Effector memory CD4-positive, alpha-beta T cell (primary cell): ENCODE measurements around the gene MCAM.

Experiments used
- DNase-seq, 3 donors: peaks; one replicate each; pipeline ENCODE4 v3.0.0-alpha.2; 2020
- H3K27ac ChIP-seq: 2 replicates; pipeline ENCODE4 v1.7.0; 2013; ENCODE audit warnings: mild to moderate bottlenecking, low read length, moderate library complexity; ENCODE audit not compliant: insufficient read depth, poor library complexity, severe bottlenecking
- H3K27me3 ChIP-seq: replicated peaks from 2 replicates; pipeline ENCODE4 v1.7.0; 2013; ENCODE audit warnings: mild to moderate bottlenecking, low read length; ENCODE audit not compliant: insufficient read depth, control insufficient read depth, poor library complexity, severe bottlenecking
- H3K36me3 ChIP-seq: 2 replicates; pipeline ENCODE4 v1.7.0; 2013; ENCODE audit warnings: mild to moderate bottlenecking, low read length, moderate library complexity; ENCODE audit not compliant: control insufficient read depth, insufficient read depth
- H3K4me1 ChIP-seq: 2 replicates; pipeline ENCODE4 v1.7.0; 2013; ENCODE audit warnings: low read length, mild to moderate bottlenecking; ENCODE audit not compliant: control insufficient read depth, insufficient read depth, poor library complexity, severe bottlenecking
- H3K4me3 ChIP-seq: 2 replicates; pipeline ENCODE4 v1.7.0; 2013; ENCODE audit warnings: low read length, low read depth, mild to moderate bottlenecking; ENCODE audit not compliant: insufficient read depth, poor library complexity, severe bottlenecking
- H3K9me3 ChIP-seq: 2 replicates; pipeline ENCODE4 v1.7.0; 2013; ENCODE audit warnings: mild to moderate bottlenecking, low read length, moderate library complexity; ENCODE audit not compliant: control insufficient read depth

The MCAM gene

GRCh38 chr11:119344291-119345010 is 27.5 kb upstream of the MCAM start:
- Histone ChIP-seq H3K9me3 (no peaks in the 10 kb centered on the region), H3K27me3 (peaks cover 26% of the 10 kb centered on the region), H3K27ac (no peak overlapping the region), H3K4me1 (peaks cover 13% of the 10 kb centered on the region), H3K36me3 (no peaks in the 10 kb centered on the region), H3K4me3 (no peak overlapping the region)
- DNase-seq: no peak

GRCh38 chr11:119343726-119344125 is 26.8 kb upstream of the MCAM start:
- no peak overlapping the region for H3K4me3 ChIP-seq
- no peaks in the 10 kb centered on the region for H3K36me3 ChIP-seq
- peaks cover 33% of the 10 kb centered on the region for H3K27me3 ChIP-seq
- peaks cover 14% of the 10 kb centered on the region for H3K4me1 ChIP-seq
- H3K9me3 ChIP-seq: no peaks in the 10 kb centered on the region
- no peak overlapping the region for H3K27ac ChIP-seq
- no peak for DNase-seq

- Histone ChIP-seq H3K36me3 (no peaks in the 10 kb centered on the region), H3K4me1 (peaks cover 14% of the 10 kb centered on the region), H3K9me3 (no peaks in the 10 kb centered on the region), H3K27ac (no peak overlapping the region), H3K27me3 (peaks cover 34% of the 10 kb centered on the region), H3K4me3 (no peak overlapping the region)
- no peak for DNase-seq
Observed at GRCh38 chr11:119342362-119343130, 25.6 kb upstream of the MCAM start.

GRCh38 chr11:119342023-119342300 is 25.0 kb upstream of the MCAM start:
- no peaks in the 10 kb centered on the region for H3K9me3 ChIP-seq
- H3K27ac ChIP-seq: no peak overlapping the region
- no peaks in the 10 kb centered on the region for H3K36me3 ChIP-seq
- H3K4me1 ChIP-seq: peaks cover 14% of the 10 kb centered on the region
- DNase-seq: no peak
- H3K4me3 ChIP-seq: no peak overlapping the region
- H3K27me3 ChIP-seq: peaks cover 34% of the 10 kb centered on the region

GRCh38 chr11:119341222-119342022 is 24.5 kb upstream of the MCAM start:
- H3K27ac ChIP-seq: no peak overlapping the region
- DNase-seq: no peak
- no peaks in the 10 kb centered on the region for H3K9me3 ChIP-seq
- no peaks in the 10 kb centered on the region for H3K36me3 ChIP-seq
- peaks cover 14% of the 10 kb centered on the region for H3K4me1 ChIP-seq
- no peak overlapping the region for H3K4me3 ChIP-seq
- H3K27me3 ChIP-seq: peaks cover 34% of the 10 kb centered on the region

GRCh38 chr11:119340335-119341221 is 23.6 kb upstream of the MCAM start, which contains the start of gene C1QTNF5:
C1QTNF5 (minus strand) TSS chr11:119340883; CDS start chr11:119340397, 486 bp downstream.
- peak within 1 kb of the TSS; percentile 24 for H3K4me3 ChIP-seq
- H3K9me3 ChIP-seq: no peaks in the 10 kb centered on the region
- H3K4me1 ChIP-seq: peaks cover 14% of the 10 kb centered on the region
- peaks cover 34% of the 10 kb centered on the region for H3K27me3 ChIP-seq
- no peak within 1 kb of the TSS for H3K27ac ChIP-seq
- no peak for DNase-seq
- H3K36me3 ChIP-seq: no peaks in the 10 kb centered on the region

- H3K9me3 ChIP-seq: no peaks in the 10 kb centered on the region
- no peaks in the 10 kb centered on the region for H3K36me3 ChIP-seq
- H3K4me3 ChIP-seq: peak overlapping the region; percentile 24
- DNase-seq: no peak
- H3K27ac ChIP-seq: no peak overlapping the region
- H3K4me1 ChIP-seq: peaks cover 18% of the 10 kb centered on the region
- H3K27me3 ChIP-seq: peaks cover 34% of the 10 kb centered on the region
Observed at GRCh38 chr11:119339589-119340334, 22.8 kb upstream of the MCAM start.

- no peak overlapping the region for H3K4me3 ChIP-seq
- peaks cover 22% of the 10 kb centered on the region for H3K4me1 ChIP-seq
- no peaks in the 10 kb centered on the region for H3K36me3 ChIP-seq
- peaks cover 34% of the 10 kb centered on the region for H3K27me3 ChIP-seq
- no peak overlapping the region for H3K27ac ChIP-seq
- no peak for DNase-seq
- H3K9me3 ChIP-seq: no peaks in the 10 kb centered on the region
Observed at GRCh38 chr11:119338965-119339588, 22.1 kb upstream of the MCAM start.
